Measurements from ENCODE around the gene SCFD2. TPM values are rescaled to one million over a fixed set of nuclear protein-coding genes. Genes with fewer than 3 reads are reported as not detected.
A peak's percentile ranks its signal among the peaks of the same experiment; 100 is the strongest.

SCFD2 gene
- total RNA-seq, 1 experiment from 2014 or later: 7.4 TPM

DNA sequence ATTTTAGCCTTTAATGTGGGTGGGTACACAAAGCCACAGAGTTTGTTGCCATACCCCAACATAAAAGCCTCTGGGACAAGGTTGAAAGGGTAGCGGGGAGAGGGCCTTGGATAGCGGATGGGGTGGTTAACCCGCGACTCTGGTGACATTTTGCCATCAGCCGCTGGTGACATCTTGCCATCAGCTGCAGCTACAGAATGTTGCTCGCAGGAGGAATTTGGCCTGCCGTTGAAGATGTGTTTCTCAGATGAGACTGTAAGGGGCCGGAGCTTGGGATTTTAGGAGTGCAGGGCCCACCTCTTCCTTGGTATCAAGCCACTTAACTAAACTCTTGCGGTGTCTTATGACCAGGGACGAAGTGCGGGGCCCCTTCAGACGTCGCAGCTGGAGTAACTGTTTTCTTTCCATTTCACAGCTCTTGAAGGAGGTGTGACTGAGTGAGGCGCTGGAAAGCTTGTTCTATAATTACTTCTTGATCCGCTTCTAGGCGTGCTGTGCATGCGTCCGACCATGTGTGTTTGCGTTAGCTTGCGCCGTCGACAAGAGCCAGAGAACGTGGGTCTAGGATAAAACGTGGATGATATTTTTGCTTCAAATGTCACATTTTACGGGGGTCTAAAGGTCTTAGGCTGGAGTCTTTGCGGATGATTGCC lies 504.6 kb downstream of the SCFD2 start:
- intact Hi-C loops (cut with micrococcal nuclease; ENCODE audit: unreplicated experiment): no loop called here
- H3K9me3 ChIP-seq (ENCODE audit: control insufficient read depth, insufficient read depth, low read depth, low read length): 0 out of 2 replicates have a peak, but pooled peaks cover 3% of the 10 kb centered on the region
- no TSS peak for BruUV-seq (replicated peaks)
- peak overlapping the region; percentile 52 to 57 for H3K4me3 ChIP-seq (ENCODE audit: low read depth in 2 of 2, low read length in 2 of 2)
- in situ Hi-C loops (cut with HindIII; ENCODE audit: low pct_unique_long_range_greater_than_20kb, low sequenced_read_pairs): no loop called here
- POLR2A ChIA-PET: no interaction called here
- ATAC-seq: no peak
- no peak overlapping the region for H3K27ac ChIP-seq (ENCODE audit: low read length)
- H3K36me3 ChIP-seq (ENCODE audit: control insufficient read depth, insufficient read depth, low read length): no peaks in the 10 kb centered on the region
- H3K27me3 ChIP-seq (ENCODE audit: control insufficient read depth, insufficient read depth, low read length): no peaks in the 10 kb centered on the region; the same call in none of the 2 replicates
- TF ChIP-seq POLR2AphosphoS5 (IDR thresholded peaks at IDR 0.05; ENCODE audit: low read depth, low read length) (no peak), TCF7L2 (IDR thresholded peaks at IDR 0.05; ENCODE audit: low read depth, low read length) (no peak), CTCF (IDR thresholded peaks at IDR 0.05) (no peak), SIN3A (IDR thresholded peaks at IDR 0.05; ENCODE audit: borderline replicate concordance, insufficient read depth, low read depth, low read length) (no peak)
- TF ChIP-seq, protein P1, sequence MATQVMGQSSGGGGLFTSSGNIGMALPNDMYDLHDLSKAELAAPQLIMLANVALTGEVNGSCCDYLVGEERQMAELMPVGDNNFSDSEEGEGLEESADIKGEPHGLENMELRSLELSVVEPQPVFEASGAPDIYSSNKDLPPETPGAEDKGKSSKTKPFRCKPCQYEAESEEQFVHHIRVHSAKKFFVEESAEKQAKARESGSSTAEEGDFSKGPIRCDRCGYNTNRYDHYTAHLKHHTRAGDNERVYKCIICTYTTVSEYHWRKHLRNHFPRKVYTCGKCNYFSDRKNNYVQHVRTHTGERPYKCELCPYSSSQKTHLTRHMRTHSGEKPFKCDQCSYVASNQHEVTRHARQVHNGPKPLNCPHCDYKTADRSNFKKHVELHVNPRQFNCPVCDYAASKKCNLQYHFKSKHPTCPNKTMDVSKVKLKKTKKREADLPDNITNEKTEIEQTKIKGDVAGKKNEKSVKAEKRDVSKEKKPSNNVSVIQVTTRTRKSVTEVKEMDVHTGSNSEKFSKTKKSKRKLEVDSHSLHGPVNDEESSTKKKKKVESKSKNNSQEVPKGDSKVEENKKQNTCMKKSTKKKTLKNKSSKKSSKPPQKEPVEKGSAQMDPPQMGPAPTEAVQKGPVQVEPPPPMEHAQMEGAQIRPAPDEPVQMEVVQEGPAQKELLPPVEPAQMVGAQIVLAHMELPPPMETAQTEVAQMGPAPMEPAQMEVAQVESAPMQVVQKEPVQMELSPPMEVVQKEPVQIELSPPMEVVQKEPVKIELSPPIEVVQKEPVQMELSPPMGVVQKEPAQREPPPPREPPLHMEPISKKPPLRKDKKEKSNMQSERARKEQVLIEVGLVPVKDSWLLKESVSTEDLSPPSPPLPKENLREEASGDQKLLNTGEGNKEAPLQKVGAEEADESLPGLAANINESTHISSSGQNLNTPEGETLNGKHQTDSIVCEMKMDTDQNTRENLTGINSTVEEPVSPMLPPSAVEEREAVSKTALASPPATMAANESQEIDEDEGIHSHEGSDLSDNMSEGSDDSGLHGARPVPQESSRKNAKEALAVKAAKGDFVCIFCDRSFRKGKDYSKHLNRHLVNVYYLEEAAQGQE (IDR thresholded peaks at IDR 0.05; ENCODE audit: insufficient read depth in 1 of 2, low read depth in 2 of 2, low read length in 1 of 2): no peak
- peaks cover 4% of the 10 kb centered on the region for H3K4me1 ChIP-seq (ENCODE audit: control insufficient read depth, insufficient read depth, low read length)
- CTCF ChIA-PET: no interaction called here
- DNase-seq (ENCODE audit: low read depth, low spot score): no peak

- no peaks in the 10 kb centered on the region for H3K36me3 ChIP-seq (ENCODE audit: control insufficient read depth, insufficient read depth, low read length)
- intact Hi-C loops (cut with micrococcal nuclease; ENCODE audit: unreplicated experiment) (no loop called here), in situ Hi-C loops (cut with HindIII; ENCODE audit: low pct_unique_long_range_greater_than_20kb, low sequenced_read_pairs) (no loop called here)
- H3K4me3 ChIP-seq (ENCODE audit: low read depth in 2 of 2, low read length in 2 of 2): no peak overlapping the region
- CTCF ChIA-PET: no interaction called here
- no peak overlapping the region for H3K27ac ChIP-seq (ENCODE audit: low read length)
- POLR2A ChIA-PET: no interaction called here
- ATAC-seq (no peak), DNase-seq (ENCODE audit: low read depth, low spot score) (no peak)
- no TSS peak for BruUV-seq (replicated peaks)
- peaks cover 4% of the 10 kb centered on the region for H3K4me1 ChIP-seq (ENCODE audit: control insufficient read depth, insufficient read depth, low read length)
- no peaks in the 10 kb centered on the region; the same call in none of the 2 replicates for H3K27me3 ChIP-seq (ENCODE audit: control insufficient read depth, insufficient read depth, low read length)
- no peak for TF ChIP-seq SIN3A (IDR thresholded peaks at IDR 0.05; ENCODE audit: borderline replicate concordance, insufficient read depth, low read depth, low read length)
- TF ChIP-seq POLR2AphosphoS5 (IDR thresholded peaks at IDR 0.05; ENCODE audit: low read depth, low read length): no peak
- TF ChIP-seq, protein P1 (IDR thresholded peaks at IDR 0.05; ENCODE audit: insufficient read depth in 1 of 2, low read depth in 2 of 2, low read length in 1 of 2): no peak
- TF ChIP-seq TCF7L2 (IDR thresholded peaks at IDR 0.05; ENCODE audit: low read depth, low read length): no peak
- TF ChIP-seq CTCF (IDR thresholded peaks at IDR 0.05): no peak
- H3K9me3 ChIP-seq (ENCODE audit: control insufficient read depth, insufficient read depth, low read depth, low read length): 0 out of 2 replicates have a peak, but pooled peaks cover 3% of the 10 kb centered on the region
Observed at GRCh38 chr4:52860361-52860760, 505.5 kb downstream of the SCFD2 start.
